OCI-LY7 (cell line): ENCODE data around the gene CFAP70. TPM values are rescaled to one million over a fixed set of nuclear protein-coding genes. Genes with fewer than 3 reads are reported as not detected.

Experiments used
- BruUV-seq: library from RNA; stranded (reverse); fragments of 400-500 nt; replicated peaks from 2 replicates; lab custom pipeline; 2021; lab: Mats Ljungman, UMichigan
- CTCF ChIA-PET: fragments of 300-600 bp; sonication (Branson Sonifier 250); formaldehyde crosslinking; loops from one replicate; lab custom pipeline; 2022; ENCODE audit warnings: antibody characterized with exemption; ENCODE audit not compliant: unreplicated experiment; lab: Charles Lee
- POLR2A ChIA-PET: fragments of 300-600 bp; sonication (Branson Sonifier 250); formaldehyde crosslinking; loops from one replicate; lab custom pipeline; 2022; ENCODE audit warnings: antibody characterized with exemption; lab: Charles Lee
- DNase-seq: peaks from one replicate; pipeline ENCODE4 v3.0.0-alpha.2; 2015; ENCODE audit warnings: low spot score
- H2AFZ ChIP-seq: fragments of 200-600 bp; sonication (generic), shearing (Covaris generic); 2 replicates; pipeline ENCODE4 v1.6.1; 2014; ENCODE audit warnings: mild to moderate bottlenecking, antibody characterized with exemption, low read length, moderate library complexity
- H3K27ac ChIP-seq: fragments of 200-600 bp; sonication (generic); 2 replicates; pipeline ENCODE4 v1.5.1; 2014; ENCODE audit warnings: mixed run types, low read depth, mild to moderate bottlenecking, moderate library complexity, low read length, inconsistent platforms; ENCODE audit not compliant: poor library complexity, severe bottlenecking
- H3K36me3 ChIP-seq: fragments of 200-600 bp; sonication (generic); 2 replicates; pipeline ENCODE4 v1.6.1; 2014; ENCODE audit warnings: mild to moderate bottlenecking, antibody characterized with exemption, low read length, moderate library complexity, mixed read lengths; ENCODE audit not compliant: insufficient read depth
- H3K4me1 ChIP-seq: fragments of 200-600 bp; sonication (generic); 2 replicates; pipeline ENCODE4 v1.5.1; 2014; ENCODE audit warnings: mild to moderate bottlenecking, low read length; ENCODE audit not compliant: insufficient read depth, poor library complexity, severe bottlenecking
- H3K4me2 ChIP-seq: fragments of 200-600 bp; sonication (generic); 2 replicates; pipeline ENCODE4 v1.6.1; 2014; ENCODE audit warnings: mild to moderate bottlenecking, low read length
- H3K4me3 ChIP-seq: fragments of 200-600 bp; sonication (generic); 2 replicates; pipeline ENCODE4 v1.5.1; 2014; ENCODE audit warnings: mild to moderate bottlenecking, low read depth, low read length; ENCODE audit not compliant: poor library complexity, severe bottlenecking
- H3K79me2 ChIP-seq: fragments of 200-600 bp; sonication (generic); 2 replicates; pipeline ENCODE4 v1.6.1; 2016; ENCODE audit warnings: low read depth, mild to moderate bottlenecking, low read length, moderate library complexity, mixed read lengths; ENCODE audit not compliant: insufficient read depth
- H3K9me2 ChIP-seq: fragments of 200-600 bp; sonication (generic); 2 replicates; pipeline ENCODE4 v1.6.1; 2016; ENCODE audit warnings: mild to moderate bottlenecking, low read length, mixed read lengths; ENCODE audit not compliant: insufficient read depth
- H3K9me3 ChIP-seq: fragments of 200-600 bp; sonication (generic); 2 replicates; pipeline ENCODE4 v1.6.1; 2014; ENCODE audit warnings: mild to moderate bottlenecking, mixed run types, low read length, mixed read lengths
- H4K20me1 ChIP-seq: fragments of 200-600 bp; sonication (generic); 2 replicates; pipeline ENCODE4 v1.6.1; 2014; ENCODE audit warnings: mild to moderate bottlenecking, antibody characterized with exemption, low read length, moderate library complexity, mixed read lengths; ENCODE audit not compliant: insufficient read depth
- CTCF ChIP-seq: fragments of 200-600 bp; sonication (generic); conservative IDR thresholded peaks from 2 replicates; pipeline ENCODE4 v1.5.1; 2014; ENCODE audit warnings: mild to moderate bottlenecking, antibody characterized with exemption, low read length, moderate library complexity, mixed read lengths
- EZH2phosphoT487 ChIP-seq: fragments of 200-600 bp; sonication (generic); IDR thresholded peaks from 2 replicates; pipeline ENCODE4 v1.6.1; 2018; ENCODE audit warnings: low read depth, borderline replicate concordance, mild to moderate bottlenecking, mixed run types, antibody characterized with exemption, low read length, moderate library complexity, mixed read lengths
- intact Hi-C: fragments of 100-400 bp; cut with micrococcal nuclease; formaldehyde crosslinking; loops from one replicate; pipeline ENCODE4 v1.10.0; 2022; ENCODE audit not compliant: unreplicated experiment
- total RNA-seq, 2 experiments: library from RNA; depleted of rRNA in 1 of 2; stranded (reverse); fragments of >200 nt in 1 of 2; shearing (Covaris generic) in 1 of 2; gene quantifications; 2 replicates each; pipeline ENCODE4 v1.2.3, GENCODE V29; 2014 to 2022

Gene CFAP70
- total RNA-seq, 2 experiments from 2014 or later, result 1.1 to 1.9 TPM

DNA sequence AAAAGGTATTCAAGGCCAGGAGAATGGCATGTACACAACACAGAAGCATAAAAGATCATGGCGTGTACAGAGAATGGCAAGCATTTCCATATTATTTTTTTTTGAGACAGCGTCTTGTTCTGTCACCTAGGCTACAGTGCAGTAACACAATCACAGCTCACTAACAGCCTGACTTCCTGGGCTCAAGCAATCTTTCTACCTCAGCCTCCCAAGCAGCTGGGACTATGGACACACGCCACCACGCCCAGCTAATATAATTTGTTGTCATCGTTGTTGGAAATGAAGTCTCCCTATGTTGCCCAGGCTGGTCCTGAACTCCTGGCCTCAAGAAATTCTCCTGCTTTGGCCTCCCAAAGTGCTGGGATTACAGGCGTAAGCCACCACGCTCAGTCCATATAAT lies 27.9 kb upstream of the CFAP70 start:
- intact Hi-C loops, result no loop called here
- Histone ChIP-seq H3K79me2 (0 out of 2 replicates have a peak, but pooled peaks cover 4% of the 10 kb centered on the region), H3K9me2 (no peaks in the 10 kb centered on the region), H3K4me1 (no peaks in the 10 kb centered on the region), H2AFZ (no peak overlapping the region), H3K9me3 (no peaks in the 10 kb centered on the region), H4K20me1 (0 out of 2 replicates have a peak, but pooled peaks cover 4% of the 10 kb centered on the region), H3K4me2 (no peak overlapping the region), H3K4me3 (no peak overlapping the region), H3K27ac (no peak overlapping the region), H3K36me3 (peaks cover 91% of the 10 kb centered on the region)
- TF ChIP-seq EZH2phosphoT487 (no peak), CTCF (no peak)
- POLR2A ChIA-PET, result interaction anchor here (1.1 kb wide), 1 partner anchor 26 kb away, joined by 10 read pairs; no protein-coding TSS in a partner anchor
- CTCF ChIA-PET, result no interaction called here
- BruUV-seq, result no TSS peak
- DNase-seq, result no peak

GRCh38 chr10:73379064-73379748 lies 20.5 kb upstream of the CFAP70 start:
- CTCF ChIA-PET, result no interaction called here
- H3K9me3 ChIP-seq, result no peaks in the 10 kb centered on the region
- peaks cover 88% of the 10 kb centered on the region for H3K36me3 ChIP-seq
- no peak overlapping the region for H2AFZ ChIP-seq
- H3K27ac ChIP-seq, result no peak overlapping the region
- POLR2A ChIA-PET, result interaction anchor here (0.5 kb wide), 2 partner anchors 19 to 221 kb away, joined by 3 to 4 read pairs; no protein-coding TSS in a partner anchor
- H3K4me3 ChIP-seq, result no peak overlapping the region
- no peaks in the 10 kb centered on the region for H3K79me2 ChIP-seq
- 0 out of 2 replicates have a peak, but pooled peaks cover 4% of the 10 kb centered on the region for H4K20me1 ChIP-seq
- intact Hi-C loops, result no loop called here
- TF ChIP-seq CTCF (no peak), EZH2phosphoT487 (no peak)
- BruUV-seq, result no TSS peak
- no peaks in the 10 kb centered on the region for H3K9me2 ChIP-seq
- no peak overlapping the region for H3K4me2 ChIP-seq
- H3K4me1 ChIP-seq, result no peaks in the 10 kb centered on the region
- no peak for DNase-seq

GRCh38 chr10:73376679-73377078 lies 18.0 kb upstream of the CFAP70 start:
- no peak for DNase-seq
- TF ChIP-seq CTCF, result no peak
- no peak for TF ChIP-seq EZH2phosphoT487
- no peak overlapping the region for H3K27ac ChIP-seq
- no peaks in the 10 kb centered on the region for H3K9me2 ChIP-seq
- CTCF ChIA-PET, result no interaction called here
- no peaks in the 10 kb centered on the region for H3K9me3 ChIP-seq
- no peak overlapping the region for H3K4me2 ChIP-seq
- no TSS peak for BruUV-seq
- POLR2A ChIA-PET, result interaction anchor here (0.7 kb wide), 1 partner anchor 166 kb away, joined by 4 read pairs; no protein-coding TSS in a partner anchor
- peaks cover 80% of the 10 kb centered on the region for H3K36me3 ChIP-seq
- H3K79me2 ChIP-seq, result no peaks in the 10 kb centered on the region
- no peaks in the 10 kb centered on the region for H3K4me1 ChIP-seq
- intact Hi-C loops, result no loop called here
- no peak overlapping the region for H3K4me3 ChIP-seq
- H4K20me1 ChIP-seq, result no peaks in the 10 kb centered on the region
- no peak overlapping the region for H2AFZ ChIP-seq
